Adrenal gland (tissue), 5 donors: Measurements from ENCODE around the gene PSMB7.

Source experiments
- CTCF ChIP-seq, 6 experiments: fragments of 450-650 bp in 4 of 6; fragments of 200-600 bp in 2 of 6; sonication (generic) in 1 of 6; IDR thresholded peaks; 1 replicate in 5 of 6; 2 replicates in 1 of 6; pipeline versions ENCODE4 v1.5.1 to v1.8.0; 2016 to 2021; ENCODE audit warnings: antibody characterized with exemption in 6 of 6, mild to moderate bottlenecking in 2 of 6, moderate library complexity in 1 of 6
- POLR2A ChIP-seq, 2 donors: fragments of 450-650 bp; IDR thresholded peaks; one replicate each; pipeline ENCODE4 v1.6.1; 2017; ENCODE audit warnings: antibody characterized with exemption in 2 of 2, mild to moderate bottlenecking in 2 of 2, moderate library complexity in 1 of 2
- donor health status: DM: no; HTN: no; CAD: no.

GRCh38 chr9:124347206-124347967 is 67.9 kb downstream of the PSMB7 start:
- TF ChIP-seq CTCF (IDR thresholded peaks at IDR 0.05): no peak
- no peak for TF ChIP-seq POLR2A (IDR thresholded peaks at IDR 0.05)
